Activated CD4-positive, alpha-beta T cell treated with anti-CD3 and anti-CD28 coated beads, Interleukin-2, amount 10 ng/mL, durations not matched to agents 24 days and 14 days (primary cell): ENCODE data around the gene LTB4R. TPM values are rescaled to one million over a fixed set of nuclear protein-coding genes. Genes with fewer than 3 reads are reported as not detected.

Experiments
- DNase-seq: peaks from one replicate; pipeline ENCODE4 v3.0.0; 2022
- H3K27ac Mint-ChIP-seq: one replicate; pipeline ENCODE4 v1.8.0; 2022; ENCODE audit warnings: mild to moderate bottlenecking, mixed read lengths
- H3K27me3 Mint-ChIP-seq: one replicate; pipeline ENCODE4 v1.8.0; 2022; ENCODE audit warnings: mixed read lengths
- H3K36me3 Mint-ChIP-seq: one replicate; pipeline ENCODE4 v1.8.0; 2022; ENCODE audit warnings: low read depth, mild to moderate bottlenecking, mixed read lengths
- H3K4me1 Mint-ChIP-seq: one replicate; pipeline ENCODE4 v1.8.0; 2021; ENCODE audit warnings: mixed read lengths
- H3K4me3 Mint-ChIP-seq: one replicate; pipeline ENCODE4 v1.8.0; 2022; ENCODE audit warnings: mild to moderate bottlenecking, moderate library complexity, mixed read lengths
- H3K9me3 Mint-ChIP-seq: one replicate; pipeline ENCODE4 v1.8.0; 2021; ENCODE audit warnings: mixed read lengths
- intact Hi-C: fragments of 100-400 bp; cut with micrococcal nuclease; formaldehyde crosslinking; loops from one replicate; pipeline ENCODE4 v1.15.1; 2023
- total RNA-seq: library from RNA; stranded (reverse); gene quantifications from 2 replicates; pipeline ENCODE4 v1.2.3, GENCODE V29; 2022

LTB4R gene
- total RNA-seq, 1 donor from 2014 or later = 12.2 TPM

- peak; percentile 98 for DNase-seq
Measured at GRCh38 chr14:24299255-24300191, 11.8 kb upstream of the LTB4R start, which contains the start of the genes DHRS1 and NOP9. Gene DHRS1, minus strand, starts transcription at chr14:24299780. Its CDS starts 674 bp downstream, at chr14:24299106. Gene NOP9, plus strand, starts transcription at chr14:24299850. Its CDS starts 105 bp downstream, at chr14:24299955.

GRCh38 chr14:24300326-24300980 lies 10.8 kb upstream of the LTB4R start:
- peaks cover 36% of the 10 kb centered on the region for H3K4me1 Mint-ChIP-seq
- peak overlapping the region; percentile 69 for H3K27ac Mint-ChIP-seq
- no peaks in the 10 kb centered on the region for H3K27me3 Mint-ChIP-seq

More at GRCh38 chr14:24299255-24300191, 11.8 kb upstream of the LTB4R start, which contains the start of the genes DHRS1 and NOP9:
- peak within 1 kb of the TSS; percentile 86 for H3K4me3 Mint-ChIP-seq
- intact Hi-C loops = loop anchor here (1.0 to 2.0 kb wide), 4 partner anchors 9 to 153 kb away; partner anchors contain the start of genes CHMP4A, GMPR2, NEDD8 and PSME2
- peak within 1 kb of the TSS; percentile 91 for H3K27ac Mint-ChIP-seq
- peaks cover 36% of the 10 kb centered on the region for H3K4me1 Mint-ChIP-seq
- H3K9me3 Mint-ChIP-seq = no peaks in the 10 kb centered on the region
- H3K27me3 Mint-ChIP-seq = no peaks in the 10 kb centered on the region
- peaks cover 44% of the 10 kb centered on the region for H3K36me3 Mint-ChIP-seq

GRCh38 chr14:24304019-24304387 lies 7.3 kb upstream of the LTB4R start:
- Mint-ChIP-seq H3K4me3 (no peak overlapping the region), H3K4me1 (peaks cover 25% of the 10 kb centered on the region), H3K27me3 (no peaks in the 10 kb centered on the region), H3K36me3 (peaks cover 70% of the 10 kb centered on the region), H3K27ac (no peak overlapping the region), H3K9me3 (no peaks in the 10 kb centered on the region)
- no peak for DNase-seq
- intact Hi-C loops = no loop called here

More at GRCh38 chr14:24300326-24300980, 10.8 kb upstream of the LTB4R start:
- Mint-ChIP-seq H3K9me3 (no peaks in the 10 kb centered on the region), H3K36me3 (peaks cover 52% of the 10 kb centered on the region), H3K4me3 (peak overlapping the region; percentile 86)
- DNase-seq = no peak
- intact Hi-C loops = loop anchor here (1.0 kb wide), 1 partner anchor 8 kb away; no protein-coding TSS in a partner anchor

GRCh38 chr14:24307156-24307574 lies 4.1 kb upstream of the LTB4R start:
- intact Hi-C loops = no loop called here
- peaks cover 73% of the 10 kb centered on the region for H3K36me3 Mint-ChIP-seq

DNA sequence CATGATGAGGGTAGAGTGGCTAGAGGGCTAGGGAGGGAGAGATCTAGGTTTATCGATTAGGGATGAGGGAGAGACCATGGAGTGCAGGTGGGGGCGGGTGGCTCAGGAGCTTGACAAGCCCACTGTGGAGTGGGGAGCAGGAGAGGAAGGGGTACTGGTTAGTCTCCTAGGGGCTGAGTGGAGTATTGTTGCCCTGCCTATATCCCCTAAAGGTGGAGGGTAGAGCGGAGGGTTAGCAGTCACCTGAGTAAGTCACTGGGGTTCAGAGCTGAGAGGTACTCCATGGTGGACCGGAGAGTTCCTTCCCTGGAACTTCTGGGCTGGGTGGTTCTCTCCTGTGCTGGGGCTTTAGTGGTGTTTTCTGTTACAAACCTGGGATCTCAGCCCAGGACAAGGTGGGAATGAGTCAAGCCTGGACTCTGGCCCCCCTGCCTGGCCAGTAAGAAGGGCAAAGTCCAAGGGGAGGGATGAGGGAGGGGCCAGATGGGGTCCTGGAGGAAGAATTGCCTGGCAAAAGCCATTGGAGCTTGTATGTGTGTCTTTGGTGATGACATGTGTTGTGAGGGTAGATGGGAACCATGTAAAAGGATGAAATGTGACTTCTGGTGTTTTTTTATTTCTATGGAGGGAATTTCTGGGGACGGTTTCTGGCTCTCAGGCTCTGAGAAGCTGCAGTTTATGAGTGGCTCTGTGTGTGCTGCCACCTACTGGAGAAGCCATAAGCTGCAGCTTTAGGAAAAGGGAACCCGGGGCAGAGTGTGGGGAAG lies 3.5 kb upstream of the LTB4R start, which contains the start of gene CIDEB:
TSS of gene CIDEB (minus strand) at position 403 of the 767 bp plus-strand sequence. CDS start at position 284, 119 bp downstream.
- intact Hi-C loops = loop anchor here (1.0 to 2.0 kb wide), 3 partner anchors 7 to 124 kb away; partner anchors contain the start of gene TINF2
- peak; percentile 89 for DNase-seq
- H3K4me3 Mint-ChIP-seq = peak within 1 kb of the TSS; percentile 2
- H3K27me3 Mint-ChIP-seq = no peaks in the 10 kb centered on the region
- H3K4me1 Mint-ChIP-seq = peaks cover 39% of the 10 kb centered on the region
- H3K36me3 Mint-ChIP-seq = peaks cover 67% of the 10 kb centered on the region
- peak within 1 kb of the TSS; percentile 58 for H3K27ac Mint-ChIP-seq
- no peaks in the 10 kb centered on the region for H3K9me3 Mint-ChIP-seq

More at GRCh38 chr14:24307156-24307574, 4.1 kb upstream of the LTB4R start:
- no peak overlapping the region for H3K4me3 Mint-ChIP-seq
- DNase-seq = no peak
- no peaks in the 10 kb centered on the region for H3K9me3 Mint-ChIP-seq
- no peaks in the 10 kb centered on the region for H3K27me3 Mint-ChIP-seq
- H3K27ac Mint-ChIP-seq = peak overlapping the region; percentile 5
- peaks cover 33% of the 10 kb centered on the region for H3K4me1 Mint-ChIP-seq

GRCh38 chr14:24308342-24309124 lies 2.8 kb upstream of the LTB4R start:
- Mint-ChIP-seq H3K4me3 (peak overlapping the region; percentile 2), H3K36me3 (peaks cover 62% of the 10 kb centered on the region), H3K27me3 (no peaks in the 10 kb centered on the region), H3K9me3 (no peaks in the 10 kb centered on the region), H3K4me1 (peaks cover 47% of the 10 kb centered on the region), H3K27ac (no peak overlapping the region)
- intact Hi-C loops = loop anchor here (1.0 to 2.0 kb wide), 3 partner anchors 8 to 123 kb away; partner anchors contain the start of gene TINF2
- no peak for DNase-seq

DNA sequence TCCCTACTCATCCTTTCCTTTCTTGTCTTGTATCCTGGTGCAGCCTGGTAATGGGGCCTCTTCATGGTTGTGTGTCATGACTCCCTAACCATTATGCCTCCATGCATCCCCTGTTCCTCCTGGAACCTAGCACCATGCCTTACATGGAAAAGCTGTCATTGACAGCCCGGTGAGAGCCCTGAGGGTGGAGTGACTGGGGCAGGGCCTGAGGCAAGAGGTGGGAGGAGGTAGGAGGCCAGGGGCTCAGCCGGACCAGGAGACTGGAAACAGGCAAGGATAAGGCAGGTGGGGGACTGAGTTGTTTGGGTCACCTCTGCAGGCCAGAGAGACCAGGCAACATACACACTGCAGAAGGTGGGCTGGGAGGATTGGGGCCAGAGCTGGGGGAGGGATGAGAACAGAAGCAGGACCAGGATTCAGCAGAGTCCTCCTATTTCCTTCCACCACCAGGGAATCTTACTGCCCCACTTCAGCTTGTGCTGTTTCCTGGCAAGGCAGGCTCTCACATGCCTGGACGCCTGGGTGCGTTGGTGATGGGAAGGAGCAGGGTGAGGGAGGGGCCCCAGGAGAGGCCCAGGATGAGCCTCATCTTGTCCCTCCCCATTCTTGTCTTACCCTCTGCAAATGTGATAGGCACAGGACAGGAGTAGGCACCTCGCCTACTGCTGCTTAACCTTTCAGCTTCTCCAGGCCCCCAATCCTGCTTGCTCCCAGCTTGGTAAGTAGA lies 1.6 kb upstream of the LTB4R start, which contains the start of gene LTB4R2:
TSS of gene LTB4R2 (plus strand) at position 603 of the 727 bp plus-strand sequence. CDS start 525 bp downstream, outside the sequence.
- Mint-ChIP-seq H3K27me3 (no peaks in the 10 kb centered on the region), H3K4me1 (peaks cover 58% of the 10 kb centered on the region), H3K9me3 (no peaks in the 10 kb centered on the region), H3K4me3 (peak within 1 kb of the TSS; percentile 86), H3K36me3 (peaks cover 58% of the 10 kb centered on the region), H3K27ac (peak within 1 kb of the TSS; percentile 91)
- intact Hi-C loops = loop anchor here (2.0 kb wide), 3 partner anchors 23 to 133 kb away; partner anchors contain the start of genes SDR39U1 and TINF2
- DNase-seq = no peak

- no peaks in the 10 kb centered on the region for H3K9me3 Mint-ChIP-seq
- no peak for DNase-seq
- H3K36me3 Mint-ChIP-seq = peaks cover 53% of the 10 kb centered on the region
- H3K27ac Mint-ChIP-seq = peak overlapping the region; percentile 91
- intact Hi-C loops = loop anchor here (2.0 kb wide), 2 partner anchors 23 to 133 kb away; partner anchors contain the start of gene SDR39U1
- H3K4me1 Mint-ChIP-seq = peaks cover 62% of the 10 kb centered on the region
- H3K4me3 Mint-ChIP-seq = peak overlapping the region; percentile 86
- no peaks in the 10 kb centered on the region for H3K27me3 Mint-ChIP-seq
Measured at GRCh38 chr14:24310265-24310645, 1.0 kb upstream of the LTB4R start.

DNA sequence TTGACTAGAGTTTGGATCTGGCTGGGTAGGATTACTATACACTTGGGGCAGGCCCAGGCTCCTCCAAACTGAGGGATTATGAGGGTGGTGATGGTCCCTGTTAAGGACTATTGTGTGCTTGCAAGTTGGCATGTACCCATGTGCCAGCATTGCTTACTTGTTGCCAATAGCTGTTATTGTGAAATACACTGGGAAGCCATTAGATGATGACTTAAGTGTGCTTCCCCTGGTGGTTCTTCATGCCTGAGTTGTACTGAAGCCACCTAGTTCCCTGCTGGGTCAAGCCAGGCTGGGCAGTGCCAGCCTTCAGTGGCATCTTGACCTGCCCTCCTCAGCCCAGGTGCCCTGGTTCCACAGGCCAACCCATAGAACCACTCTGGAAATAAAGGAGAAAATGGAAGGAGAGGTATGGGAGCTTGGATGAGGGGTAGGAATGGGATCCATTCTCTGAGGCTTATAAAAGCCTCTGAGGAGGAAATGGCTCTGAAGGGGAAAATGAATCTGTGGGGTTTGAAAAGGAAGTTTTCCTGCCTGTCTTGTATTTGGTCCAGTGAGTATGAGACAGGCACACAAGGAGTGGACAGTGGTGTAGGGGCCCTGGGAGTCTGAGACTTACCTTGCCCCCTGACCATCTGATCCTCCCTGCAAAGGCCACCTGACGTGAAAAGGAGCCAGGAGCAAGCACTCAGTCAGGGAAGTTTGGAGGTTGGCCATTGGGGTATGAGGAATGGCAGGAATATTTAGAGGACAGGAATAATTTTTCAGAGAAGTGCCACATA lies 724 bp downstream of the LTB4R start:
- DNase-seq = peak; percentile 64
- H3K9me3 Mint-ChIP-seq = no peaks in the 10 kb centered on the region
- no peaks in the 10 kb centered on the region for H3K27me3 Mint-ChIP-seq
- H3K4me1 Mint-ChIP-seq = peaks cover 72% of the 10 kb centered on the region
- intact Hi-C loops = loop anchor here (2.0 kb wide), 2 partner anchors 21 to 131 kb away; partner anchors contain the start of gene SDR39U1
- H3K27ac Mint-ChIP-seq = peak overlapping the region; percentile 81
- H3K36me3 Mint-ChIP-seq = peaks cover 41% of the 10 kb centered on the region
- H3K4me3 Mint-ChIP-seq = peak overlapping the region; percentile 86

- DNase-seq = peak; percentile 86
- no peaks in the 10 kb centered on the region for H3K9me3 Mint-ChIP-seq
- peak overlapping the region; percentile 81 for H3K27ac Mint-ChIP-seq
- H3K4me3 Mint-ChIP-seq = peak overlapping the region; percentile 86
- H3K4me1 Mint-ChIP-seq = peaks cover 74% of the 10 kb centered on the region
- intact Hi-C loops = no loop called here
- peaks cover 39% of the 10 kb centered on the region for H3K36me3 Mint-ChIP-seq
- H3K27me3 Mint-ChIP-seq = no peaks in the 10 kb centered on the region
Measured at GRCh38 chr14:24312736-24313507, 1.6 kb downstream of the LTB4R start.
